Stimulated activated CD4-positive, alpha-beta T cell treated with anti-CD3 and anti-CD28 coated beads, Interleukin-15, amount 100 ng/mL, for 24 hours (primary cell): ENCODE results near the gene UBASH3B.
A peak's percentile ranks its signal among the peaks of the same experiment; 100 is the strongest.

Source experiments
- DNase-seq: peaks from one replicate; pipeline ENCODE4 v3.0.0-alpha.2; 2020

UBASH3B gene

GRCh38 chr11:122758339-122758738 is 102.8 kb downstream of the UBASH3B start:
- DNase-seq = no peak

- peak; percentile 35 for DNase-seq
Observed at GRCh38 chr11:122758974-122759373, 103.5 kb downstream of the UBASH3B start.

GRCh38 chr11:122763108-122763507 is 107.6 kb downstream of the UBASH3B start:
- DNase-seq = no peak

- no peak for DNase-seq
Observed at GRCh38 chr11:122764371-122765090, 109.0 kb downstream of the UBASH3B start.

GRCh38 chr11:122765487-122766131 is 110.1 kb downstream of the UBASH3B start:
- DNase-seq = no peak

- DNase-seq = no peak
Observed at GRCh38 chr11:122769126-122769780, 113.7 kb downstream of the UBASH3B start.

- DNase-seq = no peak
Observed at GRCh38 chr11:122772945-122773344, 117.4 kb downstream of the UBASH3B start.

GRCh38 chr11:122773781-122774266 is 118.3 kb downstream of the UBASH3B start:
- no peak for DNase-seq

GRCh38 chr11:122775675-122776271 is 120.3 kb downstream of the UBASH3B start:
- DNase-seq = peak; percentile 24

- DNase-seq = no peak
Observed at GRCh38 chr11:122776546-122776945, 121.0 kb downstream of the UBASH3B start.

- DNase-seq = no peak
Observed at GRCh38 chr11:122777343-122777742, 121.8 kb downstream of the UBASH3B start.

GRCh38 chr11:122778148-122778547 is 122.6 kb downstream of the UBASH3B start:
- DNase-seq = no peak

- no peak for DNase-seq
Observed at GRCh38 chr11:122779047-122779629, 123.6 kb downstream of the UBASH3B start.

- DNase-seq = no peak
Observed at GRCh38 chr11:122780296-122780949, 124.9 kb downstream of the UBASH3B start.

GRCh38 chr11:122781378-122782195 is 126.1 kb downstream of the UBASH3B start:
- peak; percentile 85 for DNase-seq

GRCh38 chr11:122782222-122782621 is 126.7 kb downstream of the UBASH3B start:
- DNase-seq = no peak

GRCh38 chr11:122784325-122784955 is 128.9 kb downstream of the UBASH3B start:
- DNase-seq = no peak

- DNase-seq = no peak
Observed at GRCh38 chr11:122785031-122785541, 129.6 kb downstream of the UBASH3B start.

- no peak for DNase-seq
Observed at GRCh38 chr11:122786896-122787295, 131.4 kb downstream of the UBASH3B start.

- DNase-seq = no peak
Observed at GRCh38 chr11:122788781-122789535, 133.4 kb downstream of the UBASH3B start.
